ENCODE results near the gene SESTD1. TPM values are rescaled to one million over a fixed set of nuclear protein-coding genes. Genes with fewer than 3 reads are reported as not detected.
A peak's percentile ranks its signal among the peaks of the same experiment; 100 is the strongest.

The SESTD1 gene
- total RNA-seq, 8 experiments from 2014 or later: 2.6 to 34.2 (median 25.5) TPM

DNA sequence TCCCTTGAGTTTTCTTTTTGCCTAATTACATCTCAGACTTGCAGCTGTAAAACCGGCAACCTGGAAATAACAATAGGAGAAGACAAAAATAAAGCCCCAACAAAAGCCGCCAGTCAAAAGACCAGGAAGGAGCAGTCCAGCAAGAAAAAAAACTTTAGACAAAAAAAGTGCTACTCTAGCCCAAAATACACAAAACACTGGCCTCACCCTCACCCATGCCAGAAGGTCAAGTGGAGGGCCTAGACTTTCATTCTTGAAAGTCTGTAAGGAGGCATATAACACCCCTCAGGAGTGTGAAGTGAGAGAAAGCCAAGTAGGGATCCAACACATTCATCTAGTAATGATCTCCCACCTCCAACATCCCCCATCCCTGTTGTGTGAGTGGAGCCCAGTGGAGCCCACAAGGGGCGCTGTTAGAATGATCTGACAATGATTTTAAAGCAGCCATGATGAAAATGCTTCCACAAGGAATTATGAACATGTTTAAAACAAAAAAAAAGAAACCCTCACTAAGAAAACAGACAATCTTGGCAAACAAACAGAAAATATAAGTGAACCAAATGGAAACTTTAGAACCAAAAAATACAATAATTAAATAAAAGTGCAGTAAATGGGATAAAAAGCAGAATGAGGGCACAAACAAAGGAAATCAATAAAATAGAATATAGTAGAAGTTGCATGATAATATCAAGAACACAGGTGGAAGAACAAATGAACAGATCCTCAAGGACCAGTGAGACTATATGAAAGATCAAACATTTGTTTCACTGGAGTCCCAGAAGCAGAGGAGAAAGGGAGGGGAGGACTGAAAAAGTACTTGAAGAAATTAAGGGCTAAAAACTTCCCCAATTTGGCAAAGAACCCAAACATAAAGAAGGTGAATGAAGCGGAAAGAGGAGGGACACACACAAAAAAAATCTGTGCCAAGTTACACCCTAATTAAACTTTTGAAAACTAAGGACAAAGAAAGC lies 23.9 kb downstream of the SESTD1 start:
- Histone ChIP-seq H3K4me3 (no peak overlapping the region), H3K27ac (no peak overlapping the region), H3K4me1 (replicated peaks in 1 of 2) (peaks cover 0 to 5% of the 10 kb centered on the region in 2 donors)
- WGBS, 10 experiments: 60 to 100% (median 93%) methylated on average over 1 to 4 of the region's 4 CpGs; no CpG with 5 or more reads in 2 of the 10 experiments
- no peak for ATAC-seq (replicated peaks in 6 of 8)
- in situ Hi-C loops (cut with MboI; ENCODE audit: low pct_unique_long_range_greater_than_20kb in 2 of 9, low sequenced_read_pairs in 9 of 9, unreplicated experiment in 9 of 9): loop anchor here in 1 of 9 experiments (25.0 kb wide), 1 partner anchor 522 kb away; no protein-coding TSS in a partner anchor

GRCh38 chr2:179239838-179240237 lies 24.8 kb downstream of the SESTD1 start:
- no peak for ATAC-seq (replicated peaks in 6 of 8)
- in situ Hi-C loops (cut with MboI; ENCODE audit: low pct_unique_long_range_greater_than_20kb in 2 of 9, low sequenced_read_pairs in 9 of 9, unreplicated experiment in 9 of 9): loop anchor here in 1 of 9 experiments (25.0 kb wide), 1 partner anchor 522 kb away; no protein-coding TSS in a partner anchor
- Histone ChIP-seq H3K27ac (no peak overlapping the region), H3K4me1 (replicated peaks in 1 of 2) (peaks cover 0 to 5% of the 10 kb centered on the region in 2 donors), H3K4me3 (no peak overlapping the region)
- WGBS, 10 experiments: 7 to 100% (median 66%) methylated on average over 1 to 2 of the region's 2 CpGs; no CpG with 5 or more reads in 2 of the 10 experiments

DNA sequence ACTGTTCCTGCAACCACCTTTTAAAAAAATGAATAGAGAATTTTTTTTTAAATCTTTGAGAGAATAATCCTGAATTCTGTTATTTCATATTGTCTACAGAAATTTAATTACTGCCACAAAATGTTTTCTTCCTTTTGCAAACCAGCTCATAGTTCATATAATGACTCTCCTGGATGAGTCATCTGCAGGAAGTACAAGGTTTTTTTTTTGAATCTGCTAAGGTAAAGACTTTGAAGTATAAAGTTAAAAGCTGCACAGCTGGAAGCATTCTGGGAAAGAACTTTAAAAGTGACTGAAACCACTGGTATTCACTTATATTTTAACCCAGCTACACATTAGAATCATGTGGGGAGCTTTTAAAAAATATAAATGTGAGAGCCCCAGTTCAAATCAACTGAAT lies 25.4 kb downstream of the SESTD1 start:
- peaks cover 0 to 5% of the 10 kb centered on the region in 2 donors for H3K4me1 ChIP-seq (replicated peaks in 1 of 2)
- ATAC-seq (replicated peaks in 6 of 8): no peak
- in situ Hi-C loops (cut with MboI; ENCODE audit: low pct_unique_long_range_greater_than_20kb in 2 of 9, low sequenced_read_pairs in 9 of 9, unreplicated experiment in 9 of 9): loop anchor here in 1 of 9 experiments (25.0 kb wide), 1 partner anchor 523 kb away; no protein-coding TSS in a partner anchor
- no peak overlapping the region for H3K27ac ChIP-seq
- H3K4me3 ChIP-seq: no peak overlapping the region

DNA sequence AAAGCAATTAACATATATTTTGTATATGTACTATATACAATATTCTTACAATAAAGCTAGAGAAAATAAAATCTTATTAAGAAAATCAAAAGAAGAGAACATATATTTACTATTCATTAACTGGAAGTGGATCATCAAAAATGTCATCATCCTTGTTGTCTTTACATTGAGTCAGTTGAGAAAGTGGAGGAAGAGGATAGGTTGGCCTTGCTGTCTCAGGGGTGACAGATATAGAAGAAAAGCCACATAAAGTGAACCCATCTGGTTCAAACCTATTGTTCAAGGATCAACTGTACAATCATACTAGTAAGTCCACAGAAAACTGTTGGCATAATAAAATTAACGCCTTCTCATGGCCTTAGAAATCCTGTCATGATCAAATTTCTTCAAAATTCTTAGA lies 26.6 kb downstream of the SESTD1 start:
- H3K4me3 ChIP-seq: no peak overlapping the region
- WGBS, 10 experiments: 90 to 100% (median 100%) methylated on average over 1 of the region's 1 CpG; no CpG with 5 or more reads in 1 of the 10 experiments
- no peak overlapping the region for H3K27ac ChIP-seq

DNA sequence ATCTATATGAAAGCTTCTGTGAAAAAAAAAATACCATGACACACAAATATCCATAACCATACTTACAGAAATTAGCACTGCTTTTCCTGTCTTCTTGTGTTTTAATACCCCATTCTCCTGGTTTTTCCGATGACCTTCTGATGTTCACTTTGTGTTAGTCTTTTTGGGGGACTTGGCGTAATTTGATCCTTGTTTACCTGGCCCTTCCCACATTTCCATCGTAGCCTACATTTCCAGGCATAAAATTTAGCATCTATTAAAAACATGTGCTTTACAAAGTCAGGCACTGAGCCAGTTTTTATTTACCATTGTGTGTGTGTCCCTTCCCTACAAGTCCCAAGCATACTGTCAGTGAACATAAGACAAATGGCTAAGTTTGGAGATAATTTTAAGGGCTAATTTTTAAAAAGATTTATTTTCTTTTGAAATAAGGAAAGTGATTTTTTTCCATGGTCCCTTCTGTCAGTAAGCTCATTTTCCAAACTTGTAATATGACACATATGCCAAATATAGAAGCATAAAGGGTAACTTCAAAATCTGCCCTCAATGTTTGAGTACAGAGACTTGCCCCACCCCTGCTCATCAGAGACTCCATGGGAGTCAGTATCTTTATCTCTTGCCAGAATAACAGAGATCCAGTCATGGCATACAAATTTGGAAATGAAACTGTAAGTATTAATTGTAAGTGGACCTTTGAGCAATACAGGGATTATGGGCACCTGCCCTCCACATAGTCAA lies 27.3 kb downstream of the SESTD1 start:
- in situ Hi-C loops (cut with MboI; ENCODE audit: low pct_unique_long_range_greater_than_20kb in 2 of 9, low sequenced_read_pairs in 9 of 9, unreplicated experiment in 9 of 9): loop anchor here in 1 of 9 experiments (25.0 kb wide), 1 partner anchor 525 kb away; no protein-coding TSS in a partner anchor
- Histone ChIP-seq H3K4me3 (no peak overlapping the region), H3K27ac (no peak overlapping the region), H3K4me1 (replicated peaks in 1 of 2) (peaks cover 0 to 5% of the 10 kb centered on the region in 2 donors)
- WGBS, 10 experiments: 38 to 100% (median 75%) methylated on average over 1 to 3 of the region's 3 CpGs
- peak in 2 of 8 experiments; percentile 20 to 33 for ATAC-seq (replicated peaks in 6 of 8)

More for the DNA sequence above, 26.6 kb downstream of the SESTD1 start:
- H3K4me1 ChIP-seq (replicated peaks in 1 of 2): peaks cover 0 to 5% of the 10 kb centered on the region in 2 donors
- in situ Hi-C loops (cut with MboI; ENCODE audit: low pct_unique_long_range_greater_than_20kb in 2 of 9, low sequenced_read_pairs in 9 of 9, unreplicated experiment in 9 of 9): loop anchor here in 1 of 9 experiments (25.0 kb wide), 1 partner anchor 524 kb away; no protein-coding TSS in a partner anchor
- no peak for ATAC-seq (replicated peaks in 6 of 8)

GRCh38 chr2:179235463-179236108 lies 29.0 kb downstream of the SESTD1 start:
- no peak overlapping the region for H3K4me3 ChIP-seq
- in situ Hi-C loops (cut with MboI; ENCODE audit: low pct_unique_long_range_greater_than_20kb in 2 of 9, low sequenced_read_pairs in 9 of 9, unreplicated experiment in 9 of 9): loop anchor here in 1 of 9 experiments (25.0 kb wide), 1 partner anchor 527 kb away; no protein-coding TSS in a partner anchor
- no peak overlapping the region for H3K27ac ChIP-seq
- ATAC-seq (replicated peaks in 6 of 8): peak in 7 of 8 experiments; percentile 24 to 81 (median 64)
- 42 to 100% (median 79%) methylated on average over 2 to 7 of the region's 7 CpGs for WGBS, 10 experiments
- peaks cover 0 to 5% of the 10 kb centered on the region in 2 donors for H3K4me1 ChIP-seq (replicated peaks in 1 of 2)

GRCh38 chr2:179234658-179235240 lies 29.9 kb downstream of the SESTD1 start:
- no peak overlapping the region for H3K4me3 ChIP-seq
- ATAC-seq (replicated peaks in 6 of 8): no peak
- 54 to 100% (median 93%) methylated on average over 1 to 2 of the region's 2 CpGs; no CpG with 5 or more reads in 1 of the 10 experiments for WGBS, 10 experiments
- no peak overlapping the region for H3K27ac ChIP-seq
- in situ Hi-C loops (cut with MboI; ENCODE audit: low pct_unique_long_range_greater_than_20kb in 2 of 9, low sequenced_read_pairs in 9 of 9, unreplicated experiment in 9 of 9): loop anchor here in 1 of 9 experiments (25.0 kb wide), 1 partner anchor 528 kb away; no protein-coding TSS in a partner anchor
- peaks cover 0 to 2% of the 10 kb centered on the region in 2 donors for H3K4me1 ChIP-seq (replicated peaks in 1 of 2)

- WGBS, 10 experiments: 80 to 100% (median 93%) methylated on average over 1 to 4 of the region's 4 CpGs; no CpG with 5 or more reads in 3 of the 10 experiments
- H3K4me3 ChIP-seq: no peak overlapping the region
- in situ Hi-C loops (cut with MboI; ENCODE audit: low pct_unique_long_range_greater_than_20kb in 2 of 9, low sequenced_read_pairs in 9 of 9, unreplicated experiment in 9 of 9): loop anchor here in 1 of 9 experiments (25.0 kb wide), 1 partner anchor 528 kb away; no protein-coding TSS in a partner anchor
- H3K4me1 ChIP-seq (replicated peaks in 1 of 2): peaks cover 0 to 2% of the 10 kb centered on the region in 2 donors
- ATAC-seq (replicated peaks in 6 of 8): no peak
- no peak overlapping the region for H3K27ac ChIP-seq
These were observed 30.8 kb downstream of the SESTD1 start for GRCh38 chr2:179233626-179234430.

GRCh38 chr2:179233083-179233490 lies 31.5 kb downstream of the SESTD1 start:
- 88 to 100% (median 94%) methylated on average over 2 to 5 of the region's 5 CpGs for WGBS, 10 experiments
- Histone ChIP-seq H3K27ac (no peak overlapping the region), H3K4me1 (replicated peaks in 1 of 2) (peaks cover 0 to 2% of the 10 kb centered on the region in 2 donors), H3K4me3 (no peak overlapping the region)
- peak in 1 of 8 experiments; percentile 23 for ATAC-seq (replicated peaks in 6 of 8)
- in situ Hi-C loops (cut with MboI; ENCODE audit: low pct_unique_long_range_greater_than_20kb in 2 of 9, low sequenced_read_pairs in 9 of 9, unreplicated experiment in 9 of 9): loop anchor here in 1 of 9 experiments (25.0 kb wide), 1 partner anchor 529 kb away; no protein-coding TSS in a partner anchor

DNA sequence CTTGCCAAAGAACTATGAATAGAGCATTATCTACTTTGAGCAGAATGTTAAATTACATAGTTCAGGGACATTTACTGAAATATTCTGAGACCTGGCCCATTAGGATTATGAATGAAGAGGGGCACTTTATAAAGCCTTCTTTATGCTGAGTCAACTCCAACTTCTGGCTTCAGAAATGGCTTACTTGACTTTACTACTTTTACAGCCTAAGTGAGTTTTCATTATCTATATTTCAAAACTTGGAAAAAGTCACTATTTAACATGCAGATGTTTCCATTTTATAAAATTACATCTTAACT lies 37.7 kb downstream of the SESTD1 start:
- in situ Hi-C loops (cut with MboI; ENCODE audit: low pct_unique_long_range_greater_than_20kb in 2 of 9, low sequenced_read_pairs in 9 of 9, unreplicated experiment in 9 of 9): loop anchor here in 1 of 9 experiments (25.0 kb wide), 1 partner anchor 535 kb away; no protein-coding TSS in a partner anchor
- H3K4me3 ChIP-seq: no peak overlapping the region
- no peak for ATAC-seq (replicated peaks in 6 of 8)
- peaks cover 21 to 25% of the 10 kb centered on the region in 2 donors for H3K4me1 ChIP-seq (replicated peaks in 1 of 2)
- no peak overlapping the region for H3K27ac ChIP-seq

DNA sequence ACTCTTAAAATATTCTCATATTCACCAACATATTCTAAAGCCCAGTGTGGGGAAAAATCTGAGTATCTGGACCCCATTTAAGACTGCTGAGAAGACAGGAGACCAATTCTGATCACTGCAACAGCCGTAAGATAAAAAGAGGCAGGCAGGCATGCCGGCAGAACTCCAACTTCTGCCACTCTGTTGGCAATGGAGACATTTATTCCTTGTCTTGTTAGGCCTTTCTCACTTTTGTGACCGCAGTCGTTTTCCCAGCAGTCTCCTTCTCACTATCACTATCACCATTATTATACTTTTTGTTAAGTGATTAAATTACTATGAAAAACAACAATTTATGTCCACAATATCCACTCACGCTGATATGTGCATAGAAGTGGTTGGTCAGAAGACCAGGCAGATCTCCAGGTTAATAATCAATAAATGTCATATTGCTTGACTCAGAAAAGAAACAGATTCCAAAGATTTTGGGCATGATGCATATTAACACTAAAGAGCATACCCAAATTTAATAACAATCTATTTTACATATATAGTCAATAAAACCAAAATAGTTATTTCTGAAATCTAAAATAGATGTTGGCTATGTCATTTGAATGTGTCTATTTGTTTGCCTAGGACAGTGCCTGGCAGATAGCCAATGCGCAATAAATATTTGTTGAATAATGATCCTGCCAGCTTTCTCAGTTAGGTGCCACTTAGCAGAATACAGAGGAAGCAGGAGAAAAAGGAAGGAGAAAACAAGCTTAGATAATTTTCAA lies 38.2 kb downstream of the SESTD1 start:
- in situ Hi-C loops (cut with MboI; ENCODE audit: low pct_unique_long_range_greater_than_20kb in 2 of 9, low sequenced_read_pairs in 9 of 9, unreplicated experiment in 9 of 9): loop anchor here in 1 of 9 experiments (25.0 kb wide), 1 partner anchor 536 kb away; no protein-coding TSS in a partner anchor
- no peak overlapping the region for H3K27ac ChIP-seq
- 71 to 100% (median 84%) methylated on average over 1 to 6 of the region's 6 CpGs for WGBS, 10 experiments

More for the DNA sequence above, 38.2 kb downstream of the SESTD1 start:
- no peak for ATAC-seq (replicated peaks in 6 of 8)
- no peak overlapping the region for H3K4me3 ChIP-seq
- peaks cover 21 to 25% of the 10 kb centered on the region in 2 donors for H3K4me1 ChIP-seq (replicated peaks in 1 of 2)

Measured in motor neuron (in vitro differentiated cells).